ENCODE data around the gene MYO5C.

MYO5C gene

GRCh38 chr15:52318729-52319500 is 23.3 kb upstream of the MYO5C start:
- Histone ChIP-seq H3K4me3 (replicated peaks; ENCODE audit: low read depth, low read length) (no peak overlapping the region), H3K36me3 (ENCODE audit: control insufficient read depth, insufficient read depth, low read length) (peaks cover 23% of the 10 kb centered on the region), H3K27me3 (replicated peaks; ENCODE audit: control insufficient read depth, insufficient read depth, low read length) (no peaks in the 10 kb centered on the region)
- DNase-seq (ENCODE audit: extremely low read depth, insufficient read length), result no peak
- TF ChIP-seq CTCF (IDR thresholded peaks at IDR 0.05; ENCODE audit: insufficient read depth, low read length, poor library complexity, severe bottlenecking), result no peak

DNA sequence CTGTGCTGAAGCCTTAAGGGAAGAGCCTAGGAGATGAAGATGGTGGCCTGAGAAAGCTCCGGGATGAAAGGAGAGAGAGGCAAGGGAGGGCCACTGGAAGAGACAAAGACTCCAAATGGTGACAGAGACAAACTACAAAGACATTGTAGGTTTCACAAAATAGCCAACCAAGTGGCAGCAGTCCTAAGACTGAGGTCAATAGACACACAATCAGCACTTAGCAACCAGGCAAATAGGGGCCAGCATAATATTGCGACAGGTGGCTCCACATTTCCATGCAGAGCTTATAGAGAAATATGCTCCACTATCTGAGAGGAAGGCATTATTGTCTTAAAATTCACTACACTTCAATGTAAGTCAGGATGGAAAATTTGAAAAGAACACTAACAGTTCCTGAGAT is 22.1 kb upstream of the MYO5C start:
- peaks cover 22% of the 10 kb centered on the region for H3K36me3 ChIP-seq (ENCODE audit: control insufficient read depth, insufficient read depth, low read length)
- DNase-seq (ENCODE audit: extremely low read depth, insufficient read length), result no peak
- no peaks in the 10 kb centered on the region for H3K27me3 ChIP-seq (replicated peaks; ENCODE audit: control insufficient read depth, insufficient read depth, low read length)
- no peak overlapping the region for H3K4me3 ChIP-seq (replicated peaks; ENCODE audit: low read depth, low read length)
- TF ChIP-seq CTCF (IDR thresholded peaks at IDR 0.05; ENCODE audit: insufficient read depth, low read length, poor library complexity, severe bottlenecking), result no peak

DNA sequence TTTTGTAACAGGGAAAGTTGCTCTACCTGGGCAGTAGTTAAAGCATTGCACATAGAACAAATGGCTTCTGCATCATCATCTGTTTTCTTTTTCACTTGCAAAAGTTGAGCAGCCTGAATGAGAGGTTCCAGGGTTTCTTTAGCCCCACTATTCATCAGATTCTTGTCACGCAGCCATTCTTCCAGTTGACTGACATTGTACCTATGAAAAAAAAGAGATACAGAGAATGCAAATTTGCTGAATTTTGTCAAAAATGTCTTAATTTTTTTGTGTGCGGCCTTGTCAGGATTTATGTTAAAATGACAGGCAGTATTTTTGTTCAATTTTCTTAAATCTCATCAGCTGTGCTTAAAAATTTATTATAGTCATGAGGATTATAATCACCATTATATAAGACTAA is 21.4 kb upstream of the MYO5C start:
- no peak for TF ChIP-seq CTCF (IDR thresholded peaks at IDR 0.05; ENCODE audit: insufficient read depth, low read length, poor library complexity, severe bottlenecking)
- H3K36me3 ChIP-seq (ENCODE audit: control insufficient read depth, insufficient read depth, low read length), result peaks cover 19% of the 10 kb centered on the region
- no peak overlapping the region for H3K4me3 ChIP-seq (replicated peaks; ENCODE audit: low read depth, low read length)
- H3K27me3 ChIP-seq (replicated peaks; ENCODE audit: control insufficient read depth, insufficient read depth, low read length), result no peaks in the 10 kb centered on the region
- DNase-seq (ENCODE audit: extremely low read depth, insufficient read length), result no peak

DNA sequence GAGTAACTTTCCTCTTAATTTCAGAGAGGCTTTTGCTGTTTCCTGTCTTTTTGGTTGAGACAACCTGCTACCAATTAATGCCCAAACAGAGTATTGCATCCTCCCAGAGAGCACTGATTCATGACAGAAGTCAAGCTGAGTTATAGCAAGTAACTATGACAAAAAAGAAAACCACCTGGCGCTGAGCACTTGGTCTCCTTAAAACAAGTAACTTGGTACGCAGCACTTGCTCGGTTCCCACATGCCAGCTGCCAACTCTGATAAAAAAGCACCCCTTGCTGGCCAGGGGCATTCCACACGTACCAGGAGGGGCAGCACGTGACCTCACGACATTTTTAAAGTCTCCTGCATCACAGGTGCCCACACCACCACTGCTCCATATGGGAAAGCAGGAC is 13.5 kb upstream of the MYO5C start:
- no peak for TF ChIP-seq CTCF (IDR thresholded peaks at IDR 0.05; ENCODE audit: insufficient read depth, low read length, poor library complexity, severe bottlenecking)
- DNase-seq (ENCODE audit: extremely low read depth, insufficient read length), result no peak
- H3K27me3 ChIP-seq (replicated peaks; ENCODE audit: control insufficient read depth, insufficient read depth, low read length), result no peaks in the 10 kb centered on the region
- no peak overlapping the region; the same call in 1 of the 2 replicates for H3K4me3 ChIP-seq (replicated peaks; ENCODE audit: low read depth, low read length)
- H3K36me3 ChIP-seq (ENCODE audit: control insufficient read depth, insufficient read depth, low read length), result no peaks in the 10 kb centered on the region; the same call in 1 of the 2 replicates

DNA sequence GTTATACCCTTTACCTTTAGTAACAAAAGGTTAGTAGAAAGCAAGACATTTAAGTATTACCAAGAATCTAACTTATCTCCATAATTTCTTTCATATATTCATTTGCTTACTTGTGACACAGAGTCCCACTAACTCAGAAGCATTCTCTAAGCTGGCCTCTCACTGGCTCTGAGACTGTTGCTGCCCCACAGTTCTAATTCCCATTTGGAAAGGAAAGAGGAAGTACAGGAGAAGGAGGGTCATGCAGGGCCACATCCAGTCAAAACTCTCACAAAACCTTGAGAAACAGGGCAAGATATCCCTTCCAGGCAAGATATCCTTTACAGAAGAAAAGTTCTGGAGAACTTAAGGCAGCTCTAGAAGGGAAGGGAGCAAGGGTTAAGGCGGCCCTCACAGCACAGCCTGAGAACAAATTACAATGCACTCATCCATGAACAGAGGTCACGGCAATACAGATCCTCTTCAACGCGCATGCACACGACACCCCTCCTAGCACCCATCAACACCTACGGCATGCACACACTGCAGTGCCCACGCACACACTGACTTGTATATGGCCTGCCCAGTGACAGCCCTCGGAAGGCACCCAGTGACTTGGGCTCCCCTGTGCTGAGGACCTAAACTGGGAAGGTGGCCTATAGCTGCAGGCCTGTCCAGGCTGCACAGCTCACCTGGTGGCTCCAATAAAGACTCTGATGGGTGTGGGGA is 13.0 kb upstream of the MYO5C start:
- Histone ChIP-seq H3K27me3 (replicated peaks; ENCODE audit: control insufficient read depth, insufficient read depth, low read length) (no peaks in the 10 kb centered on the region), H3K4me3 (replicated peaks; ENCODE audit: low read depth, low read length) (peak overlapping the region; percentile 5; the same call in 1 of the 2 replicates), H3K36me3 (ENCODE audit: control insufficient read depth, insufficient read depth, low read length) (no peaks in the 10 kb centered on the region; the same call in 1 of the 2 replicates)
- no peak for TF ChIP-seq CTCF (IDR thresholded peaks at IDR 0.05; ENCODE audit: insufficient read depth, low read length, poor library complexity, severe bottlenecking)
- peak; percentile 80 for DNase-seq (ENCODE audit: extremely low read depth, insufficient read length)
